ENCODE measurements around the gene ZBTB7C.

The ZBTB7C gene

DNA sequence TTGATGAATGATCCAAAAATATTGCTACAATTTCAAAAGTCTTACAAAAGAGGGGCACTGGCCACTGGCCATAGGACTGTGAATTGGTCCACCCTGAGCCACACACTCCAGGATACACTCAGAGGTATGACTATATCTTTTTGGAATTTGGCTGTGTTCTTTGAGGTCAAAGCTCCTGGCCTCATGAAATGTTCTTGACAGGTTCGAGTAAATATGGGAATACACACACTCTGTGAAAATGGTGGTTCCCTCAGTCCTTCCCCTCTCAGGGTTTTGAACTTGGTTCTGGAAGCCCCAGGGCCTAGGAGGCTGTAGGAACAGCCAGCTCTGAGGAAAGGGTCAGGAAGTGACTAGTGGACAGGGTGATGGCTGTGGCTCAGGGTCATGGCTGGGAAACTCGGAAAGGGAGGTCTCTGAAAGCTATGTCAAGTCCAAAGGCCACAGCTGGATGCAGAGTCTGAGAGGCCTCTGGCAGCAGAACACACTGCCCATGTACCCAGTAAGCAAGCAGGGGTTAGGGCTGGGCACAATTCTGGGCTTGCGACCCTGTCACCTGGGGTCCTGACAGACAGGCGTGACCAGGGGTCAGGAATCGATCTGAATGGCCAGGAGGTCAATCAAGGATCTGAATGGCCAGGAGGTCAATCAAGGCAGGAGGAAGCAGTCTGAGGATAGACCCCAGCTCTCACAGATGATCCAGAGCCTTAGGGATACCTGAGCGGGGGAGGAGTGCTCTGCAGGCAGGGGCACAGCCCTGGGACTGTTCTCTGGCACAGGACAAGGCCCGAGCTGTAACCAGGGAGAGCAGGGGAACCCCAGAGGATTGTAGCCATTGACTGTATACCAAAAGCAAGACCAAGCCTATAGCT lies 255.3 kb downstream of the ZBTB7C start:
- TF ChIP-seq, protein P1, sequence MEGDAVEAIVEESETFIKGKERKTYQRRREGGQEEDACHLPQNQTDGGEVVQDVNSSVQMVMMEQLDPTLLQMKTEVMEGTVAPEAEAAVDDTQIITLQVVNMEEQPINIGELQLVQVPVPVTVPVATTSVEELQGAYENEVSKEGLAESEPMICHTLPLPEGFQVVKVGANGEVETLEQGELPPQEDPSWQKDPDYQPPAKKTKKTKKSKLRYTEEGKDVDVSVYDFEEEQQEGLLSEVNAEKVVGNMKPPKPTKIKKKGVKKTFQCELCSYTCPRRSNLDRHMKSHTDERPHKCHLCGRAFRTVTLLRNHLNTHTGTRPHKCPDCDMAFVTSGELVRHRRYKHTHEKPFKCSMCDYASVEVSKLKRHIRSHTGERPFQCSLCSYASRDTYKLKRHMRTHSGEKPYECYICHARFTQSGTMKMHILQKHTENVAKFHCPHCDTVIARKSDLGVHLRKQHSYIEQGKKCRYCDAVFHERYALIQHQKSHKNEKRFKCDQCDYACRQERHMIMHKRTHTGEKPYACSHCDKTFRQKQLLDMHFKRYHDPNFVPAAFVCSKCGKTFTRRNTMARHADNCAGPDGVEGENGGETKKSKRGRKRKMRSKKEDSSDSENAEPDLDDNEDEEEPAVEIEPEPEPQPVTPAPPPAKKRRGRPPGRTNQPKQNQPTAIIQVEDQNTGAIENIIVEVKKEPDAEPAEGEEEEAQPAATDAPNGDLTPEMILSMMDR (IDR thresholded peaks at IDR 0.05) = no peak
- H3K4me3 ChIP-seq (ENCODE audit: low read depth in 1 of 2, low read length in 1 of 2) = no peak overlapping the region
- H3K27me3 ChIP-seq = peaks cover 13% of the 10 kb centered on the region
- H3K36me3 ChIP-seq = no peaks in the 10 kb centered on the region
- H3K9me3 ChIP-seq = no peaks in the 10 kb centered on the region
- H3K27ac ChIP-seq = no peak overlapping the region
- H3K4me1 ChIP-seq (ENCODE audit: control insufficient read depth in 1 of 2, insufficient read depth in 1 of 2, low read depth in 1 of 2, low read length in 1 of 2) = peaks cover 10 to 22% of the 10 kb centered on the region in 2 experiments

DNA sequence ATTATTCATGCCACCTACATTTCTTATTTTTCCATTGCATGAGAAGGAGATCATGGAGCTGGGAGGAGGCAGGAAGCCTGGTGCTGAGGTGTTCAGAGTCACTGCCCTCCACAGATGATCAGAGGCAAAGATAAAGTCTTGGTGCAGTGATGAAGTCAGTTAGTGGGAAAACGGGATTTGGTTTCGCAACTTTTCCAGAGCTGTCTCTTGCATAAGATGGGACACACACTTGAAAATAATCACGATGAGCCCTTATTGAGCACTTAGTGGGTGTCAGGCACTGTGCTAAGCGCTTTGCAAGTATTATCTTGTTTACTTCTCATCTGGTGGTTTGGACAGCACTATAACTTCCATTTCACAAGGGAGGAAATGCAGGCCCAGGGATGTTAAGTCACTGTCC lies 256.6 kb downstream of the ZBTB7C start:
- Histone ChIP-seq H3K4me3 (ENCODE audit: low read depth in 1 of 2, low read length in 1 of 2) (no peak overlapping the region), H3K4me1 (ENCODE audit: control insufficient read depth in 1 of 2, insufficient read depth in 1 of 2, low read depth in 1 of 2, low read length in 1 of 2) (peaks cover 10 to 22% of the 10 kb centered on the region in 2 experiments), H3K36me3 (no peaks in the 10 kb centered on the region), H3K9me3 (no peaks in the 10 kb centered on the region), H3K27ac (no peak overlapping the region), H3K27me3 (peaks cover 12% of the 10 kb centered on the region)
- TF ChIP-seq, protein P1 (IDR thresholded peaks at IDR 0.05) = no peak

- no peaks in the 10 kb centered on the region for H3K9me3 ChIP-seq
- H3K27me3 ChIP-seq = peaks cover 16% of the 10 kb centered on the region
- peaks cover 10 to 17% of the 10 kb centered on the region in 2 experiments for H3K4me1 ChIP-seq (ENCODE audit: control insufficient read depth in 1 of 2, insufficient read depth in 1 of 2, low read depth in 1 of 2, low read length in 1 of 2)
- H3K4me3 ChIP-seq (ENCODE audit: low read depth in 1 of 2, low read length in 1 of 2) = no peak overlapping the region
- TF ChIP-seq, protein P1 (IDR thresholded peaks at IDR 0.05) = no peak
- no peaks in the 10 kb centered on the region for H3K36me3 ChIP-seq
- H3K27ac ChIP-seq = no peak overlapping the region
Measured at GRCh38 chr18:48151421-48152065, 257.6 kb downstream of the ZBTB7C start.

- peaks cover 24% of the 10 kb centered on the region for H3K27me3 ChIP-seq
- H3K36me3 ChIP-seq = no peaks in the 10 kb centered on the region
- H3K9me3 ChIP-seq = no peaks in the 10 kb centered on the region
- H3K27ac ChIP-seq = no peak overlapping the region
- peaks cover 0 to 11% of the 10 kb centered on the region in 2 experiments for H3K4me1 ChIP-seq (ENCODE audit: control insufficient read depth in 1 of 2, insufficient read depth in 1 of 2, low read depth in 1 of 2, low read length in 1 of 2)
- TF ChIP-seq, protein P1 (IDR thresholded peaks at IDR 0.05) = no peak
- H3K4me3 ChIP-seq (ENCODE audit: low read depth in 1 of 2, low read length in 1 of 2) = no peak overlapping the region
Measured at GRCh38 chr18:48149020-48149685, 260.0 kb downstream of the ZBTB7C start.

DNA sequence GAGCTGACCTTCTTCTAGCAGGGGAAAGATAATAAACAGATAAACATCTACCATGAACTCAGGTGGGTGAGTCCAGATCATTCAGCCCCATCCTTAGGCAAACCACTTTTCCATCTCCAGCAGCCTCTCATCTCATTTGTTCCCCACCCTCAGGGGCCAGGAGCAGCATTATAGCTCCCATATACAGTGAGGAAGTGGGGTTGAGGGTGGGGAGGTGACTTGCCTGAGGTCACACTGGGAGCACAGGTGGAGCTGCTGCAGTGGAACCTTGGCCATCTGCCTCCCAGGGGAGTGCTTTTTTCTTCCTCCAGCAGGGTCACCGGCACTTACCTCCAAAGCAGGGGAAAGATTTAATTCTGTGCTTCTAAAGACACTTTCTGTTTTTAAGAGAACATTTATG lies 266.2 kb downstream of the ZBTB7C start:
- peaks cover 67% of the 10 kb centered on the region for H3K27me3 ChIP-seq
- TF ChIP-seq, protein P1 (IDR thresholded peaks at IDR 0.05) = no peak

More for the DNA sequence above, 266.2 kb downstream of the ZBTB7C start:
- no peaks in the 10 kb centered on the region for H3K9me3 ChIP-seq
- no peaks in the 10 kb centered on the region for H3K36me3 ChIP-seq
- no peak overlapping the region for H3K4me3 ChIP-seq (ENCODE audit: low read depth in 1 of 2, low read length in 1 of 2)
- H3K27ac ChIP-seq = no peak overlapping the region
- peaks cover 0 to 6% of the 10 kb centered on the region in 2 experiments for H3K4me1 ChIP-seq (ENCODE audit: control insufficient read depth in 1 of 2, insufficient read depth in 1 of 2, low read depth in 1 of 2, low read length in 1 of 2)

Data from neutrophil (primary cell).